Measurements from ENCODE around the gene ERO1B.

GRCh38 chr1:236235116-236235515, 46.6 kb downstream of the ERO1B start:
- TF ChIP-seq CTCF (IDR thresholded peaks at IDR 0.05) (no peak), NRF1 (IDR thresholded peaks at IDR 0.05; ENCODE audit: low read depth, low read length) (no peak), JUND (IDR thresholded peaks at IDR 0.05) (no peak), RAD21 (IDR thresholded peaks at IDR 0.05; ENCODE audit: low read length) (no peak), REST (IDR thresholded peaks at IDR 0.05; ENCODE audit: low read depth, low read length) (no peak), MAX (IDR thresholded peaks at IDR 0.05; ENCODE audit: low read depth) (no peak), POLR2AphosphoS5 (IDR thresholded peaks at IDR 0.05; ENCODE audit: low read depth, low read length) (no peak), NFIC (IDR thresholded peaks at IDR 0.05; ENCODE audit: borderline replicate concordance) (no peak), FOXM1 (IDR thresholded peaks at IDR 0.05; ENCODE audit: low read depth) (no peak)

Data from SK-N-SH (cell line).